Chondrocyte (in vitro differentiated cells): Measurements from ENCODE around the gene PLCB4. TPM values are rescaled to one million over a fixed set of nuclear protein-coding genes. Genes with fewer than 3 reads are reported as not detected.

ENCODE experiments used
- DNase-seq: peaks from one replicate; pipeline ENCODE4 v3.0.0; 2021; ENCODE audit warnings: mixed read lengths, low spot score
- H3K27ac Mint-ChIP-seq: one replicate; pipeline ENCODE4 v1.8.0; 2021; ENCODE audit warnings: mild to moderate bottlenecking, moderate library complexity, mixed read lengths; ENCODE audit not compliant: unreplicated experiment
- H3K27me3 Mint-ChIP-seq: 2 replicates; pipeline ENCODE4 v1.8.0; 2021; ENCODE audit warnings: low read depth, mixed read lengths
- H3K36me3 Mint-ChIP-seq: 2 replicates; pipeline ENCODE4 v1.8.0; 2021; ENCODE audit warnings: low read depth, mixed read lengths
- H3K4me1 Mint-ChIP-seq: 2 replicates; pipeline ENCODE4 v1.8.0; 2021; ENCODE audit warnings: low read depth, mild to moderate bottlenecking, mixed read lengths
- H3K4me3 Mint-ChIP-seq: one replicate; pipeline ENCODE4 v1.8.0; 2021; ENCODE audit warnings: mild to moderate bottlenecking, moderate library complexity, mixed read lengths; ENCODE audit not compliant: unreplicated experiment
- H3K9me3 Mint-ChIP-seq: 2 replicates; pipeline ENCODE4 v1.8.0; 2021; ENCODE audit warnings: low read depth, mixed read lengths
- CTCF ChIP-seq: fragments of 200-600 bp; sonication (generic); IDR thresholded peaks from 2 replicates; pipeline ENCODE4 v1.5.0; 2021; ENCODE audit warnings: antibody characterized with exemption, mild to moderate bottlenecking, moderate library complexity
- total RNA-seq: library from RNA; stranded (reverse); gene quantifications from 3 replicates; pipeline ENCODE4 v1.2.1, GENCODE V29; 2021

The PLCB4 gene
- total RNA-seq, 1 donor from 2014 or later: 13.3 TPM

GRCh38 chr20:9119776-9120175 is 50.9 kb downstream of the PLCB4 start:
- H3K27me3 Mint-ChIP-seq: no peaks in the 10 kb centered on the region
- no peak for TF ChIP-seq CTCF
- peaks cover 21% of the 10 kb centered on the region for H3K4me1 Mint-ChIP-seq
- H3K27ac Mint-ChIP-seq: peak overlapping the region; percentile 58
- no peaks in the 10 kb centered on the region for H3K9me3 Mint-ChIP-seq
- H3K36me3 Mint-ChIP-seq: peaks cover 1% of the 10 kb centered on the region
- no peak overlapping the region for H3K4me3 Mint-ChIP-seq
- no peak for DNase-seq

GRCh38 chr20:9121211-9121610 is 52.3 kb downstream of the PLCB4 start:
- Mint-ChIP-seq H3K36me3 (peaks cover 1% of the 10 kb centered on the region), H3K4me3 (no peak overlapping the region), H3K4me1 (peaks cover 22% of the 10 kb centered on the region), H3K27me3 (no peaks in the 10 kb centered on the region), H3K9me3 (no peaks in the 10 kb centered on the region), H3K27ac (no peak overlapping the region)
- no peak for DNase-seq
- TF ChIP-seq CTCF: no peak

GRCh38 chr20:9122571-9122970 is 53.7 kb downstream of the PLCB4 start:
- no peak overlapping the region for H3K27ac Mint-ChIP-seq
- no peak for DNase-seq
- H3K4me3 Mint-ChIP-seq: no peak overlapping the region
- H3K9me3 Mint-ChIP-seq: no peaks in the 10 kb centered on the region
- peaks cover 29% of the 10 kb centered on the region for H3K4me1 Mint-ChIP-seq
- peaks cover under 1% of the 10 kb centered on the region for H3K36me3 Mint-ChIP-seq
- H3K27me3 Mint-ChIP-seq: no peaks in the 10 kb centered on the region
- no peak for TF ChIP-seq CTCF

- TF ChIP-seq CTCF: no peak
- no peak for DNase-seq
- Mint-ChIP-seq H3K36me3 (peaks cover 2% of the 10 kb centered on the region), H3K4me3 (no peak overlapping the region), H3K9me3 (peaks cover 8% of the 10 kb centered on the region), H3K27ac (no peak overlapping the region), H3K4me1 (peaks cover 31% of the 10 kb centered on the region), H3K27me3 (no peaks in the 10 kb centered on the region)
These were observed 57.6 kb downstream of the PLCB4 start for GRCh38 chr20:9126527-9126926.

- H3K27me3 Mint-ChIP-seq: no peaks in the 10 kb centered on the region
- H3K36me3 Mint-ChIP-seq: peaks cover 5% of the 10 kb centered on the region
- DNase-seq: no peak
- H3K4me3 Mint-ChIP-seq: no peak overlapping the region
- TF ChIP-seq CTCF: no peak
- peaks cover 10% of the 10 kb centered on the region for H3K9me3 Mint-ChIP-seq
- H3K4me1 Mint-ChIP-seq: peaks cover 28% of the 10 kb centered on the region
- no peak overlapping the region for H3K27ac Mint-ChIP-seq
These were observed 59.7 kb downstream of the PLCB4 start for GRCh38 chr20:9128568-9128967.
